Measurements from ENCODE around the gene ZC3H18. TPM values are rescaled to one million over a fixed set of nuclear protein-coding genes. Genes with fewer than 3 reads are reported as not detected.

ZC3H18 gene
- total RNA-seq, 3 donors from 2014 or later: 37.4 to 54.8 (median 48.1) TPM

DNA sequence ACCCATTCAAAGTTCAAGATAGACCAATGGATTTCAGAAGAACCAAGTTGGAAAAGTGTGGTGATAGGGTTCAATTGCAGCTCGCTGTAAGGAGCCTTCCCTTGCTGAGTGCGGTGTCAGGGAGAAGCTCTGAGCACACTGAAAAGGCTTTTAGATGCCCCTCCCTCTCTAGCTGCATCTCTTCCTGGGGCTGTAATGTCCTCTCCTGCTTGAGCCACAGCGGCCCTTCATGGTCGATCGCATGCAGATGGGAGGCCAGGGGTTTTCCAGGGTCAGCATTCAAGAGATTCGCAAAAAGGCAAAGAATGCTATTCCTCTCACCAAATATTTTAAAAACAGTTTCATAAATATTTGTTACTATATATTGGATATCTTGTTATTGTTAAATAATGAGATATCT is 23.7 kb downstream of the ZC3H18 start:
- Histone ChIP-seq H3K4me1 (ENCODE audit: low read depth) (no peaks in the 10 kb centered on the region), H3K4me3 (no peak overlapping the region), H3K9me3 (no peaks in the 10 kb centered on the region), H3K36me3 (ENCODE audit: low read depth) (no peaks in the 10 kb centered on the region)
- no peak for DNase-seq
- intact Hi-C loops (cut with DNase I, micrococcal nuclease): no loop called here
- no peak for ATAC-seq
- TF ChIP-seq, protein P1, sequence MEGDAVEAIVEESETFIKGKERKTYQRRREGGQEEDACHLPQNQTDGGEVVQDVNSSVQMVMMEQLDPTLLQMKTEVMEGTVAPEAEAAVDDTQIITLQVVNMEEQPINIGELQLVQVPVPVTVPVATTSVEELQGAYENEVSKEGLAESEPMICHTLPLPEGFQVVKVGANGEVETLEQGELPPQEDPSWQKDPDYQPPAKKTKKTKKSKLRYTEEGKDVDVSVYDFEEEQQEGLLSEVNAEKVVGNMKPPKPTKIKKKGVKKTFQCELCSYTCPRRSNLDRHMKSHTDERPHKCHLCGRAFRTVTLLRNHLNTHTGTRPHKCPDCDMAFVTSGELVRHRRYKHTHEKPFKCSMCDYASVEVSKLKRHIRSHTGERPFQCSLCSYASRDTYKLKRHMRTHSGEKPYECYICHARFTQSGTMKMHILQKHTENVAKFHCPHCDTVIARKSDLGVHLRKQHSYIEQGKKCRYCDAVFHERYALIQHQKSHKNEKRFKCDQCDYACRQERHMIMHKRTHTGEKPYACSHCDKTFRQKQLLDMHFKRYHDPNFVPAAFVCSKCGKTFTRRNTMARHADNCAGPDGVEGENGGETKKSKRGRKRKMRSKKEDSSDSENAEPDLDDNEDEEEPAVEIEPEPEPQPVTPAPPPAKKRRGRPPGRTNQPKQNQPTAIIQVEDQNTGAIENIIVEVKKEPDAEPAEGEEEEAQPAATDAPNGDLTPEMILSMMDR (IDR thresholded peaks at IDR 0.05): no peak

DNA sequence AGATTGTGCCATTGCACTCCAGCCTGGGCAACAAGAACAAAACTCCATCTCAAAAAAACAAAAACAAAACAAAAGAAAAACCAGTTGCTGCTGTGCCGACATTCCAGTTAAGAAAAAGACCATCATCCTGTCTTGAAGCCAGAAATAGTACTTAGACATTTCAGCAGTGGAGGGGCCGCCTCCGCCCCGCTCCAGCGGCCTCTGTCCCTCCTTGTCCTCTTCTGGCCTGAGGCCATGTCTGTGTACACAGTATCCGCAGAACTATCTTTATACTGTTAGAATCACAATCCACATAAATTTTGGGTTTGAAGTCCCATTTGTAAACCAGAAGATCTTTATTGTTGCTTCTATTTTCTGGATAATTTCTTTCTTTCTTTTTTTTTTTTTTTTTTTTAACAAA is 24.9 kb downstream of the ZC3H18 start:
- DNase-seq (no peak), ATAC-seq (no peak)
- no peaks in the 10 kb centered on the region for H3K9me3 ChIP-seq
- H3K4me3 ChIP-seq: no peak overlapping the region
- intact Hi-C loops (cut with DNase I, micrococcal nuclease): no loop called here
- H3K36me3 ChIP-seq (ENCODE audit: low read depth): no peaks in the 10 kb centered on the region
- no peaks in the 10 kb centered on the region for H3K4me1 ChIP-seq (ENCODE audit: low read depth)
- TF ChIP-seq, protein P1 (IDR thresholded peaks at IDR 0.05): no peak

DNA sequence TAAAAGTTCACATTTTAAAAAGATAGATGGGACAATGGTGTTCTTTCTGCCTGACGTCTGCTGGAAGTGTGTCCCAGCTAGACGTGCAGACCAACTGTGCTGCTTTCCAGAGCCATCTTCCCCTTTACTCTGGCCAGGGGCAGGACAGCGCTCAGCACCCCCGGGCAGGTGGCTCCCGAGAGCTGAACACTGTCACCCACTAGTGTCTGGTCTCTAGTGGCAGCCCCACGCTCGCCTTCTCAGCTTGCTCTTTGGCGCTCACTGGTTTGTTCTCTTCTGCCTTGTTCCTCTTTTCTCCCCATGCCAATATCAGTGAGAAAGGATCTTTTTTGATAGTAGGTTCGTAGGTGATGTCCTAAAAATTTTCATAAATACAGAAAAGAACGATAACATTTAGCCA is 25.7 kb downstream of the ZC3H18 start:
- TF ChIP-seq, protein P1 (IDR thresholded peaks at IDR 0.05): no peak

DNA sequence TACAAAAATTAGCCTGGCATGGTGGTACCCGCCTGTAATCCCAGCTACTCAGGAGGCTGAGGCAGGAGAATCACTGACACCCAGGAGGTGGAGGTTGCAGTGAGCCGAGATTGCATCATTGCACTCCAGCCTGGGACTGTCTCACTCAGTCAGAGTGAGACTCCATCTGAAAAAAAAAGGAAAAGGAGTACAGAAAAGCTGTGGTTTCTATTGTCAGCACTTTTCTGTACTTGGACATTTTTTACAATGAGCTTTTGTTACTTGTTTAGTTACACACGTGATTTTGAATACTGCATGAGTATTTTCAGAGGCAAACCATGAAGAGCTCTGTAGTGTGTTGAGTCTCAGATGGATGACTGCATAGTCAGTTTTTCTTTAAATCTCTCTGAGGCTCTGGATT is 26.3 kb downstream of the ZC3H18 start:
- ATAC-seq (no peak), DNase-seq (no peak)
- TF ChIP-seq, protein P1 (IDR thresholded peaks at IDR 0.05): no peak
- Histone ChIP-seq H3K36me3 (ENCODE audit: low read depth) (no peaks in the 10 kb centered on the region), H3K9me3 (no peaks in the 10 kb centered on the region), H3K4me1 (ENCODE audit: low read depth) (no peaks in the 10 kb centered on the region), H3K4me3 (no peak overlapping the region)
- intact Hi-C loops (cut with DNase I, micrococcal nuclease): no loop called here

More for the DNA sequence above, 25.7 kb downstream of the ZC3H18 start:
- no peak overlapping the region for H3K4me3 ChIP-seq
- DNase-seq: no peak
- H3K9me3 ChIP-seq: no peaks in the 10 kb centered on the region
- no peaks in the 10 kb centered on the region for H3K4me1 ChIP-seq (ENCODE audit: low read depth)
- no peaks in the 10 kb centered on the region for H3K36me3 ChIP-seq (ENCODE audit: low read depth)
- intact Hi-C loops (cut with DNase I, micrococcal nuclease): no loop called here
- no peak for ATAC-seq

DNA sequence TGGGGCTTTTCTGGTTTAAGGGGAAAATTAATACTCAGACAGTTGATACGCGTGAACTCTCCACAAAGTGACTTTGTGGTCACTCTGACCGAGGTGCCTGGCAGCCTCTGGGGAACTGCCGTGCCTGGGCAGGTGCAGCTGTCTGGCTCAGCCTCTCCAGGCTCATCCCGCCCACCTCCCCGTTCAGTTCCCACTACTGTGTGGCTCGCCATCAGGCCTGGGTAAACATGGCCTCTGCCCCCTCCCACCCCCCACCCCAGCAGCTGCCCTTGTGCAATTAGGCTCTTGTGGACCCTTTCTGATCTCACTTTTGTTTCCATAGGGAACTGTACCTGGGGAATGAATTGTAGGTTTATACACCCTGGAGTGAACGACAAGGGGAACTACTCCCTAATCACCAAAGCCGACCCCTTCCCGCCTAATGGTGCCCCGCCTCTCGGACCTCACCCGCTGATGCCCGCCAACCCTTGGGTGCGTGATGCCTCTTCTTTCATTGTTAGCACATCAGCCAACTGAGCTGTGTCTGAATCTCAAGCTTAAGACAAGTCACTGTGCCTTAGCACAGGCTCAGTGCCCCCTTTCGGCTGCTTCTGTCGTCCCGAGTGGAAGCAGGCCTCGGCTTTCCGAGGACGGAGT is 27.8 kb downstream of the ZC3H18 start:
- Histone ChIP-seq H3K4me1 (ENCODE audit: low read depth) (no peaks in the 10 kb centered on the region), H3K4me3 (no peak overlapping the region), H3K9me3 (no peaks in the 10 kb centered on the region), H3K36me3 (ENCODE audit: low read depth) (no peaks in the 10 kb centered on the region)
- intact Hi-C loops (cut with DNase I, micrococcal nuclease): no loop called here
- ATAC-seq: no peak
- no peak for DNase-seq
- TF ChIP-seq, protein P1 (IDR thresholded peaks at IDR 0.05): no peak
